ENCODE data around the gene ANGPTL2. TPM values are rescaled to one million over a fixed set of nuclear protein-coding genes. Genes with fewer than 3 reads are reported as not detected.

The ANGPTL2 gene
- total and polyA plus RNA-seq, 9 of the 15 experiments (the other 6 are each of a cell fraction or from before 2014, with no cell fraction given) = not detected

- WGBS (ENCODE audit: insufficient coverage, low coverage, missing lambda C conversion rate) = 18% methylated on average over 7 of the region's 7 CpGs
- POLR2A ChIA-PET = interaction anchor here (0.5 to 0.6 kb wide), 2 partner anchors 70 to 250 kb away, joined by 3 to 4 read pairs; no protein-coding TSS in a partner anchor
- no peaks in the 10 kb centered on the region for H3K9me1 ChIP-seq (ENCODE audit: control insufficient read depth, insufficient read depth, low read length)
- H3K4me3 ChIP-seq = no peak overlapping the region
- H3K27ac ChIP-seq (ENCODE audit: extremely low read depth, low read depth, low read length) = no peak overlapping the region
- H3K36me3 ChIP-seq (ENCODE audit: control insufficient read depth, insufficient read depth, low read length) = no peaks in the 10 kb centered on the region
- no peaks in the 10 kb centered on the region for H3K79me2 ChIP-seq (ENCODE audit: control insufficient read depth, insufficient read depth, low read length)
- H3K4me2 ChIP-seq (ENCODE audit: insufficient read depth, low read length) = no peak overlapping the region
- H3K9me3 ChIP-seq (replicated peaks; ENCODE audit: control insufficient read depth, insufficient read depth, low read depth, low read length) = no peaks in the 10 kb centered on the region
- no peak for DNase-seq (ENCODE audit: extremely low read depth in 1 of 4, low spot score in 3 of 4)
- no peak overlapping the region for H2AFZ ChIP-seq (ENCODE audit: low read depth, low read length)
- no peaks in the 10 kb centered on the region for H3K4me1 ChIP-seq (replicated peaks in 1 of 2; ENCODE audit: control insufficient read depth in 2 of 2, insufficient read depth in 2 of 2, low read length in 2 of 2)
- in situ Hi-C loops (cut with MboI) (no loop called here), intact Hi-C loops (cut with micrococcal nuclease) (no loop called here)
- CTCF ChIA-PET (ENCODE audit: low intra/inter-chr PET ratio) = no interaction called here
- no peak overlapping the region for H3K9ac ChIP-seq (ENCODE audit: insufficient read depth in 1 of 2, low read depth in 2 of 2, low read length in 2 of 2)
- no TSS peak for BruUV-seq (replicated peaks)
- TF ChIP-seq ZNF347 (CRISPR knock-in tag; IDR thresholded peaks at IDR 0.05; ENCODE audit: low read depth) = no peak
- no peak for TF ChIP-seq ZNF586 (CRISPR knock-in tag; conservative IDR thresholded peaks at IDR 0.05)
- TF ChIP-seq ZKSCAN3 (CRISPR knock-in tag; IDR thresholded peaks at IDR 0.05) = no peak
- no peak for TF ChIP-seq ZSCAN32 (CRISPR knock-in tag; IDR thresholded peaks at IDR 0.05)
- no peak for TF ChIP-seq ZNF644 (tag; IDR thresholded peaks at IDR 0.05; ENCODE audit: low read depth)
- no peak for TF ChIP-seq XRCC3 (IDR thresholded peaks at IDR 0.05)
- no peak for TF ChIP-seq ZSCAN29 (IDR thresholded peaks at IDR 0.05)
- TF ChIP-seq MYBL2 (IDR thresholded peaks at IDR 0.05; ENCODE audit: low read depth) = no peak
- TF ChIP-seq MYBL2 (CRISPR knock-in tag; IDR thresholded peaks at IDR 0.05; ENCODE audit: borderline replicate concordance) = no peak
- no peak for TF ChIP-seq KDM5B (IDR thresholded peaks at IDR 0.05; ENCODE audit: insufficient replicate concordance, low read depth, low read length)
- no peak for TF ChIP-seq ZNF695 (CRISPR knock-in tag; IDR thresholded peaks at IDR 0.05)
- no peak for TF ChIP-seq FOXM1 (IDR thresholded peaks at IDR 0.05; ENCODE audit: low read depth)
- TF ChIP-seq FOXM1 (CRISPR knock-in tag; IDR thresholded peaks at IDR 0.05; ENCODE audit: low read depth) = no peak
- no peak for TF ChIP-seq NCOA1 (IDR thresholded peaks at IDR 0.05; ENCODE audit: low read depth)
- no peak for TF ChIP-seq SREBF2 (CRISPR knock-in tag; IDR thresholded peaks at IDR 0.05)
- TF ChIP-seq, protein P1, sequence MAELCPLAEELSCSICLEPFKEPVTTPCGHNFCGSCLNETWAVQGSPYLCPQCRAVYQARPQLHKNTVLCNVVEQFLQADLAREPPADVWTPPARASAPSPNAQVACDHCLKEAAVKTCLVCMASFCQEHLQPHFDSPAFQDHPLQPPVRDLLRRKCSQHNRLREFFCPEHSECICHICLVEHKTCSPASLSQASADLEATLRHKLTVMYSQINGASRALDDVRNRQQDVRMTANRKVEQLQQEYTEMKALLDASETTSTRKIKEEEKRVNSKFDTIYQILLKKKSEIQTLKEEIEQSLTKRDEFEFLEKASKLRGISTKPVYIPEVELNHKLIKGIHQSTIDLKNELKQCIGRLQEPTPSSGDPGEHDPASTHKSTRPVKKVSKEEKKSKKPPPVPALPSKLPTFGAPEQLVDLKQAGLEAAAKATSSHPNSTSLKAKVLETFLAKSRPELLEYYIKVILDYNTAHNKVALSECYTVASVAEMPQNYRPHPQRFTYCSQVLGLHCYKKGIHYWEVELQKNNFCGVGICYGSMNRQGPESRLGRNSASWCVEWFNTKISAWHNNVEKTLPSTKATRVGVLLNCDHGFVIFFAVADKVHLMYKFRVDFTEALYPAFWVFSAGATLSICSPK (IDR thresholded peaks at IDR 0.05; ENCODE audit: borderline replicate concordance) = no peak
- no peak for FAIRE-seq
- ATAC-seq = no peak
- no peaks in the 10 kb centered on the region; the same call in 1 of the 2 replicates for H4K20me1 ChIP-seq (replicated peaks; ENCODE audit: control insufficient read depth, insufficient read depth, low read length)
- peaks cover 3 to 13% of the 10 kb centered on the region in 2 experiments; a peak in 3 of 5 replicates for H3K27me3 ChIP-seq (ENCODE audit: control insufficient read depth in 2 of 2, insufficient read depth in 2 of 2, low read length in 2 of 2)
Observed at GRCh38 chr9:127058011-127058644, 64.3 kb downstream of the ANGPTL2 start.

Data from K562 (cell line).